ENCODE results near the gene DNAH2. TPM values are rescaled to one million over a fixed set of nuclear protein-coding genes. Genes with fewer than 3 reads are reported as not detected.
A peak's percentile ranks its signal among the peaks of the same experiment; 100 is the strongest.

The DNAH2 gene
- total RNA-seq, 1 experiment from 2014 or later, result 0.15 TPM

GRCh38 chr17:7794075-7794663, 76.6 kb downstream of the DNAH2 start:
- H3K79me2 ChIP-seq (ENCODE audit: insufficient read depth, low read length), result no peaks in the 10 kb centered on the region
- H2BK5ac ChIP-seq (ENCODE audit: insufficient read length, low read length), result no peak overlapping the region
- no peaks in the 10 kb centered on the region for H3K9me3 ChIP-seq (ENCODE audit: control insufficient read depth, low read depth, low read length)
- H2BK20ac ChIP-seq (ENCODE audit: low read depth, low read length, poor library complexity, severe bottlenecking), result no peak overlapping the region
- no peaks in the 10 kb centered on the region for H3K36me3 Mint-ChIP-seq (ENCODE audit: insufficient read depth in 1 of 3, low read depth in 3 of 3)
- peak overlapping the region in 2 of 3 experiments; percentile 44 to 93; a peak in 2 of 7 replicates for H3K27ac Mint-ChIP-seq
- H2AK5ac ChIP-seq (ENCODE audit: insufficient read length, low read length), result no peak overlapping the region
- peaks cover 5% of the 10 kb centered on the region for H3K23me2 ChIP-seq (ENCODE audit: insufficient read length, low read depth, low read length, poor library complexity, severe bottlenecking)
- H4K91ac ChIP-seq (ENCODE audit: insufficient read length, low read depth, low read length), result no peak overlapping the region
- H3K9ac ChIP-seq (ENCODE audit: extremely low read depth, insufficient read length, low read length), result no peak overlapping the region
- no peak overlapping the region for H3K56ac ChIP-seq (ENCODE audit: insufficient read length, low read depth, low read length)
- peak overlapping the region; percentile 65 for H3K14ac ChIP-seq (ENCODE audit: insufficient read depth, low read length)
- H3K4me1 ChIP-seq (ENCODE audit: insufficient read depth, low read length), result no peaks in the 10 kb centered on the region; the same call in 1 of the 2 replicates
- no peaks in the 10 kb centered on the region for H3K9me3 Mint-ChIP-seq
- DNase-seq, result no peak
- H3K27me3 ChIP-seq (ENCODE audit: insufficient read depth, low read length), result no peaks in the 10 kb centered on the region
- H2BK12ac ChIP-seq (ENCODE audit: insufficient read length, low read depth, low read length), result no peak overlapping the region
- peaks cover 12% of the 10 kb centered on the region for H3K27me3 Mint-ChIP-seq (ENCODE audit: low read depth)
- no peak overlapping the region for H4K8ac ChIP-seq (replicated peaks; ENCODE audit: insufficient read length, low read depth, low read length)
- peak overlapping the region in 1 of 2 experiments; percentile 24; a peak in 1 of 5 replicates for H3K4me3 Mint-ChIP-seq
- no peaks in the 10 kb centered on the region for H4K20me1 ChIP-seq (ENCODE audit: control insufficient read depth, insufficient read depth, insufficient read length)
- H3T11ph ChIP-seq (ENCODE audit: low read length), result no peak overlapping the region
- H3K79me1 ChIP-seq (ENCODE audit: insufficient read depth, low read depth, low read length, poor library complexity, severe bottlenecking), result no peaks in the 10 kb centered on the region
- no peak overlapping the region for H2BK120ac ChIP-seq (ENCODE audit: low read depth, low read length, poor library complexity, severe bottlenecking)
- H3K23ac ChIP-seq (ENCODE audit: insufficient read length, low read depth, low read length), result no peak overlapping the region
- H2BK15ac ChIP-seq (ENCODE audit: low read depth, low read length), result no peak overlapping the region
- peaks cover 8 to 9% of the 10 kb centered on the region in 2 experiments for H3K4me1 Mint-ChIP-seq
- no peak overlapping the region for H3K4me2 ChIP-seq (ENCODE audit: insufficient read depth, insufficient read length, low read length)
- H3K18ac ChIP-seq (ENCODE audit: insufficient read length, low read depth, low read length), result peak overlapping the region; percentile 50
- H4K5ac ChIP-seq (ENCODE audit: insufficient read length, low read depth, low read length), result no peak overlapping the region
- H3K27ac ChIP-seq (ENCODE audit: insufficient read length, low read depth, low read length), result no peak overlapping the region
- H2AFZ ChIP-seq (ENCODE audit: low read length), result peak overlapping the region; percentile 60
- no peak overlapping the region; the same call in 1 of the 2 replicates for H3K4ac ChIP-seq (ENCODE audit: low read depth, low read length)
- TF ChIP-seq CTCF (conservative IDR thresholded peaks at IDR 0.05), result no peak
- no CpG with 5 or more reads among the region's 19 CpGs for WGBS (ENCODE audit: extremely low coverage, insufficient read length, low lambda C conversion rate)
